Glomerular visceral epithelial cell (primary cell): ENCODE data around the gene C2CD3.

Source experiments
- DNase-seq: peaks from one replicate; pipeline ENCODE4 v3.0.0-alpha.2; 2016; ENCODE audit errors: extremely low spot score

The C2CD3 gene

GRCh38 chr11:74020539-74020938 lies 150.3 kb downstream of the C2CD3 start:
- no peak for DNase-seq

GRCh38 chr11:74019860-74020259 lies 150.9 kb downstream of the C2CD3 start:
- no peak for DNase-seq

GRCh38 chr11:74019104-74019738 lies 151.6 kb downstream of the C2CD3 start:
- no peak for DNase-seq

GRCh38 chr11:74018331-74019005 lies 152.3 kb downstream of the C2CD3 start:
- no peak for DNase-seq

- no peak for DNase-seq
These were observed 153.2 kb downstream of the C2CD3 start for GRCh38 chr11:74017631-74018030.

- no peak for DNase-seq
These were observed 154.7 kb downstream of the C2CD3 start for GRCh38 chr11:74015919-74016684.

GRCh38 chr11:74014880-74015279 lies 155.9 kb downstream of the C2CD3 start:
- DNase-seq, result no peak

- no peak for DNase-seq
These were observed 157.7 kb downstream of the C2CD3 start for GRCh38 chr11:74013141-74013540.

- DNase-seq, result no peak
These were observed 158.6 kb downstream of the C2CD3 start for GRCh38 chr11:74012074-74012809.

- no peak for DNase-seq
These were observed 159.3 kb downstream of the C2CD3 start for GRCh38 chr11:74011360-74012073.

- no peak for DNase-seq
These were observed 160.2 kb downstream of the C2CD3 start for GRCh38 chr11:74010306-74011300.

GRCh38 chr11:74009675-74010305 lies 161.0 kb downstream of the C2CD3 start:
- no peak for DNase-seq

- DNase-seq, result no peak
These were observed 161.6 kb downstream of the C2CD3 start for GRCh38 chr11:74009230-74009547.

GRCh38 chr11:74008373-74009229 lies 162.2 kb downstream of the C2CD3 start, which contains the start of gene UCP3:
UCP3 (minus strand) TSS chr11:74009085; CDS start chr11:74007042, 2,043 bp downstream.
- no peak for DNase-seq

GRCh38 chr11:74007691-74008372 lies 163.0 kb downstream of the C2CD3 start:
- DNase-seq, result no peak

- DNase-seq, result no peak
These were observed 164.0 kb downstream of the C2CD3 start for GRCh38 chr11:74006743-74007304.

- DNase-seq, result no peak
These were observed 164.9 kb downstream of the C2CD3 start for GRCh38 chr11:74005721-74006517.
